ENCODE data around the gene KIF1C.
A peak's percentile ranks its signal among the peaks of the same experiment; 100 is the strongest.

The KIF1C gene

GRCh38 chr17:4969047-4969550, 28.7 kb upstream of the KIF1C start:
- peak; percentile 71 for DNase-seq

GRCh38 chr17:4969551-4970173, 28.1 kb upstream of the KIF1C start:
- DNase-seq: peak; percentile 64

GRCh38 chr17:4970273-4970672, 27.5 kb upstream of the KIF1C start:
- no peak for DNase-seq

GRCh38 chr17:4971826-4972225, 25.9 kb upstream of the KIF1C start:
- no peak for DNase-seq

GRCh38 chr17:4972322-4972721, 25.4 kb upstream of the KIF1C start:
- no peak for DNase-seq

- DNase-seq: no peak
These were observed 25.0 kb upstream of the KIF1C start for GRCh38 chr17:4972752-4973151.

GRCh38 chr17:4973256-4974114, 24.3 kb upstream of the KIF1C start:
- DNase-seq: no peak

GRCh38 chr17:4974115-4974670, 23.6 kb upstream of the KIF1C start:
- no peak for DNase-seq

- no peak for DNase-seq
These were observed 19.0 kb upstream of the KIF1C start for GRCh38 chr17:4978726-4979125.

- no peak for DNase-seq
These were observed 17.0 kb upstream of the KIF1C start for GRCh38 chr17:4980644-4981216.

GRCh38 chr17:4982305-4982704, 15.4 kb upstream of the KIF1C start:
- DNase-seq: no peak

- DNase-seq: no peak
These were observed 11.3 kb upstream of the KIF1C start for GRCh38 chr17:4986403-4986802.

GRCh38 chr17:4986951-4987766, 10.6 kb upstream of the KIF1C start, which contains the start of gene CAMTA2:
Gene CAMTA2 (minus strand): TSS chr17:4987675. CDS start chr17:4986222, 1,453 bp downstream.
- DNase-seq: peak; percentile 96

GRCh38 chr17:4987767-4988567, 9.8 kb upstream of the KIF1C start:
- DNase-seq: no peak

GRCh38 chr17:4994081-4994595, 3.6 kb upstream of the KIF1C start:
- DNase-seq: no peak

- no peak for DNase-seq
These were observed 429 bp downstream of the KIF1C start for GRCh38 chr17:4998027-4998731.

- DNase-seq: no peak
These were observed 1.1 kb downstream of the KIF1C start for GRCh38 chr17:4998732-4999429.

GRCh38 chr17:4999430-5000093, 1.8 kb downstream of the KIF1C start:
- DNase-seq: no peak

GRCh38 chr17:5000237-5000639, 2.5 kb downstream of the KIF1C start:
- no peak for DNase-seq

Measured in stimulated activated CD8-positive, alpha-beta memory T cell treated with anti-CD3 and anti-CD28 coated beads, Interleukin-4, amount 100 ng/mL, for 48 hours (primary cell).